ENCODE results near the gene FZD7. TPM values are rescaled to one million over a fixed set of nuclear protein-coding genes. Genes with fewer than 3 reads are reported as not detected.

Gene FZD7
- total RNA-seq, 1 experiment from 2014 or later, result 302 TPM

DNA sequence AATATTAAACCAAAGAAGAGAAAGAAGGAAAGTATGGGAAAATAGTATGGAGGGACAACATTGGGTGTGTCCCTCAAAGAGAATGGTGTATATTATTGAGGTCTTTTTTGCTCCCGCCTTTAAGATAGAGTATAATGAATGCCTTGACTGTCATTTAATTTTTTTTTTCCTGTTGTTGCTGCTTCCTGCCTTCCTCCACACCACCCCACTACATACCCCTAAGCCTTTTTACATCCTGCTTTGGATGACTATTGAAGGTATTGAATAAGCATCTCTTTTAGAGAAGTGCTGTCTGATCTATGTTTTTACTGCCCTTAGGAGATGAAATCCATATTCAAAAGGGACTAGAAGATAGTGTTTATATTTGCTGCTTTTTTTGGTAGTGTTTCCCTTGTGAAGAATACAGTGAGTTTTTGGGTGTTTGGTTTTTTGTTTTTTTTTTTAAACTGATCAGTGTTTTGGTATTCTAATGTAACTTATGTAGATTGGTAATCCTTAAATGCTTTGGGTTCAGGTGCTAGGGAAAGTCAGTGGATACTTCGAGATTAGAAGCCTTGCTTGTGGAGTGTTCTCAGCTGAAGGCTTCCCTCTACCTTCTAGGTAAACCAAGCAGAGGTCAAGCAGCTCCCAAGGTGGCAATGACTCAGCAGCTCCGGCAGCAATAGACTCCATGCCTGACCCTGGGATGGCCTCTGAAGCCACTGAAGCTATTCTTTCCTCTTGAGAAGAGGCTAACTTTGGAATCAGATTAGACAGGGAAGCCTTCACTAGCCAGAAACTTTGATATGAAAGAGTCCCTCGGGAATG is 5.0 kb downstream of the FZD7 start:
- Histone ChIP-seq H2AK5ac (ENCODE audit: insufficient read length, low read length) (no peak overlapping the region), H2BK5ac (ENCODE audit: insufficient read length, low read length) (no peak overlapping the region), H2AFZ (ENCODE audit: low read length) (no peak overlapping the region), H3K4me1 (ENCODE audit: insufficient read depth, low read length) (peaks cover 3% of the 10 kb centered on the region), H3K9ac (ENCODE audit: extremely low read depth, insufficient read length, low read length) (peak overlapping the region; percentile 28), H3K27me3 (ENCODE audit: insufficient read depth, low read length) (no peaks in the 10 kb centered on the region), H3K56ac (ENCODE audit: insufficient read length, low read depth, low read length) (no peak overlapping the region), H4K8ac (replicated peaks; ENCODE audit: insufficient read length, low read depth, low read length) (no peak overlapping the region), H4K91ac (ENCODE audit: insufficient read length, low read depth, low read length) (no peak overlapping the region), H3K9me3 (ENCODE audit: control insufficient read depth, low read depth, low read length) (no peaks in the 10 kb centered on the region), H3K4ac (ENCODE audit: low read depth, low read length) (no peak overlapping the region), H3T11ph (ENCODE audit: low read length) (no peak overlapping the region), H3K79me1 (ENCODE audit: insufficient read depth, low read depth, low read length, poor library complexity, severe bottlenecking) (no peaks in the 10 kb centered on the region), H2BK20ac (ENCODE audit: low read depth, low read length, poor library complexity, severe bottlenecking) (no peak overlapping the region), H3K18ac (ENCODE audit: insufficient read length, low read depth, low read length) (no peak overlapping the region), H2BK15ac (ENCODE audit: low read depth, low read length) (no peak overlapping the region), H2BK12ac (ENCODE audit: insufficient read length, low read depth, low read length) (no peak overlapping the region), H3K23me2 (ENCODE audit: insufficient read length, low read depth, low read length, poor library complexity, severe bottlenecking) (peaks cover 8% of the 10 kb centered on the region), H3K4me2 (ENCODE audit: insufficient read depth, insufficient read length, low read length) (peak overlapping the region; percentile 72), H4K20me1 (ENCODE audit: control insufficient read depth, insufficient read depth, insufficient read length) (no peaks in the 10 kb centered on the region), H3K27ac (ENCODE audit: insufficient read length, low read depth, low read length) (peak overlapping the region; percentile 17), H3K79me2 (ENCODE audit: insufficient read depth, low read length) (peaks cover 39% of the 10 kb centered on the region; the same call in 1 of the 2 replicates), H3K23ac (ENCODE audit: insufficient read length, low read depth, low read length) (no peak overlapping the region), H3K14ac (ENCODE audit: insufficient read depth, low read length) (no peak overlapping the region), H2BK120ac (ENCODE audit: low read depth, low read length, poor library complexity, severe bottlenecking) (no peak overlapping the region), H4K5ac (ENCODE audit: insufficient read length, low read depth, low read length) (no peak overlapping the region)
- Mint-ChIP-seq H3K27me3 (ENCODE audit: low read depth) (no peaks in the 10 kb centered on the region; the same call in 1 of the 2 replicates), H3K36me3 (ENCODE audit: insufficient read depth in 1 of 3, low read depth in 3 of 3) (peaks cover 10 to 21% (median 18%) of the 10 kb centered on the region in 3 experiments; a peak in 6 of 7 replicates), H3K4me3 (no peak overlapping the region; a peak in 2 of 5 replicates), H3K4me1 (peaks cover 24 to 33% of the 10 kb centered on the region in 2 experiments), H3K9me3 (no peaks in the 10 kb centered on the region), H3K27ac (peak overlapping the region; percentile 79 to 92 (median 90))
- TF ChIP-seq, protein P1, sequence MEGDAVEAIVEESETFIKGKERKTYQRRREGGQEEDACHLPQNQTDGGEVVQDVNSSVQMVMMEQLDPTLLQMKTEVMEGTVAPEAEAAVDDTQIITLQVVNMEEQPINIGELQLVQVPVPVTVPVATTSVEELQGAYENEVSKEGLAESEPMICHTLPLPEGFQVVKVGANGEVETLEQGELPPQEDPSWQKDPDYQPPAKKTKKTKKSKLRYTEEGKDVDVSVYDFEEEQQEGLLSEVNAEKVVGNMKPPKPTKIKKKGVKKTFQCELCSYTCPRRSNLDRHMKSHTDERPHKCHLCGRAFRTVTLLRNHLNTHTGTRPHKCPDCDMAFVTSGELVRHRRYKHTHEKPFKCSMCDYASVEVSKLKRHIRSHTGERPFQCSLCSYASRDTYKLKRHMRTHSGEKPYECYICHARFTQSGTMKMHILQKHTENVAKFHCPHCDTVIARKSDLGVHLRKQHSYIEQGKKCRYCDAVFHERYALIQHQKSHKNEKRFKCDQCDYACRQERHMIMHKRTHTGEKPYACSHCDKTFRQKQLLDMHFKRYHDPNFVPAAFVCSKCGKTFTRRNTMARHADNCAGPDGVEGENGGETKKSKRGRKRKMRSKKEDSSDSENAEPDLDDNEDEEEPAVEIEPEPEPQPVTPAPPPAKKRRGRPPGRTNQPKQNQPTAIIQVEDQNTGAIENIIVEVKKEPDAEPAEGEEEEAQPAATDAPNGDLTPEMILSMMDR (conservative IDR thresholded peaks at IDR 0.05), result no peak
- WGBS (ENCODE audit: extremely low coverage, insufficient read length, low lambda C conversion rate), result no CpG with 5 or more reads among the region's 4 CpGs
- DNase-seq, result peak; percentile 77

All from H9 (cell line).